GM23338 (cell line): ENCODE results near the gene CACNB4. TPM values are rescaled to one million over a fixed set of nuclear protein-coding genes. Genes with fewer than 3 reads are reported as not detected.

Experiments used
- ATAC-seq: fragments of 200-7000 bp; cut with Tn5 transposase; 3 replicates; pipeline ENCODE4 v1.9.1; 2020
- DNase-seq: peaks from one replicate; pipeline ENCODE4 v3.0.0-alpha.2; 2015; ENCODE audit warnings: low spot score
- H2AFZ ChIP-seq: fragments of 200-600 bp; sonication (generic); 2 replicates; pipeline ENCODE4 v1.8.0; 2016; ENCODE audit warnings: antibody characterized with exemption, mild to moderate bottlenecking, moderate library complexity
- H3F3A ChIP-seq: fragments of 200-600 bp; sonication (generic); replicated peaks from 2 replicates; pipeline ENCODE4 v1.8.0; 2017; ENCODE audit warnings: antibody characterized with exemption, mixed run types, low read depth
- H3K27ac ChIP-seq: fragments of 200-600 bp; sonication (generic); 2 replicates; pipeline ENCODE4 v1.6.1; 2016; ENCODE audit warnings: low read depth
- H3K27me3 ChIP-seq: fragments of 200-600 bp; sonication (generic); 2 replicates; pipeline ENCODE4 v1.8.0; 2016; ENCODE audit warnings: mild to moderate bottlenecking, mixed run types, moderate library complexity; ENCODE audit not compliant: insufficient read depth
- H3K36me3 ChIP-seq: fragments of 200-600 bp; sonication (generic); 2 replicates; pipeline ENCODE4 v1.8.0; 2016; ENCODE audit warnings: mild to moderate bottlenecking; ENCODE audit not compliant: insufficient read depth
- H3K4me1 ChIP-seq: fragments of 200-600 bp; sonication (generic); 2 replicates; pipeline ENCODE4 v1.8.0; 2016; ENCODE audit warnings: mild to moderate bottlenecking, moderate library complexity; ENCODE audit not compliant: insufficient read depth
- H3K4me2 ChIP-seq: fragments of 200-600 bp; sonication (generic); 2 replicates; pipeline ENCODE4 v1.7.1; 2017; ENCODE audit warnings: mixed run types
- H3K4me3 ChIP-seq: fragments of 200-600 bp; sonication (generic); 2 replicates; pipeline ENCODE4 v1.6.1; 2016; ENCODE audit warnings: mixed run types
- H3K79me2 ChIP-seq: fragments of 200-600 bp; sonication (generic); replicated peaks from 2 replicates; pipeline ENCODE4 v1.8.0; 2017; ENCODE audit warnings: mild to moderate bottlenecking; ENCODE audit not compliant: insufficient read depth
- H3K9me2 ChIP-seq: fragments of 200-600 bp; sonication (generic); 2 replicates; pipeline ENCODE4 v1.8.0; 2017; ENCODE audit not compliant: insufficient read depth
- H4K20me1 ChIP-seq: fragments of 200-600 bp; sonication (generic); replicated peaks from 2 replicates; pipeline ENCODE4 v1.8.0; 2017; ENCODE audit warnings: mild to moderate bottlenecking; ENCODE audit not compliant: insufficient read depth
- H3K27ac Mint-ChIP-seq: 2 replicates; pipeline ENCODE4 v1.8.0; 2020; ENCODE audit warnings: inconsistent platforms, mild to moderate bottlenecking, moderate library complexity, mixed read lengths
- H3K27me3 Mint-ChIP-seq: 3 replicates; pipeline ENCODE4 v1.8.0; 2022; ENCODE audit warnings: low read depth, mild to moderate bottlenecking, moderate library complexity, mixed read lengths, inconsistent platforms; ENCODE audit not compliant: insufficient read depth, poor library complexity
- H3K36me3 Mint-ChIP-seq: 3 replicates; pipeline ENCODE4 v1.8.0; 2021; ENCODE audit warnings: low read depth, mild to moderate bottlenecking, inconsistent platforms, moderate library complexity, mixed read lengths
- H3K4me1 Mint-ChIP-seq: 3 replicates; pipeline ENCODE4 v1.8.0; 2020; ENCODE audit warnings: mild to moderate bottlenecking, inconsistent platforms, mixed read lengths
- H3K4me3 Mint-ChIP-seq: 3 replicates; pipeline ENCODE4 v1.8.0; 2021; ENCODE audit warnings: moderate library complexity, mild to moderate bottlenecking, inconsistent platforms, mixed read lengths
- H3K9me3 Mint-ChIP-seq: 3 replicates; pipeline ENCODE4 v1.8.0; 2020; ENCODE audit warnings: moderate library complexity, mild to moderate bottlenecking, inconsistent platforms, mixed read lengths
- CREB1 ChIP-seq: fragments of 250-450 bp; sonication (Bioruptor Pico); IDR thresholded peaks from 2 replicates; pipeline ENCODE4 v1.5.0; 2020; ENCODE audit warnings: low read depth, mild to moderate bottlenecking, moderate library complexity
- ETS1 ChIP-seq: IDR thresholded peaks from 2 replicates; pipeline ENCODE4 v1.6.1; 2016; ENCODE audit warnings: antibody characterized with exemption
- EZH2phosphoT487 ChIP-seq: fragments of 200-600 bp; sonication (generic); IDR thresholded peaks from one replicate; pipeline ENCODE4 v1.8.1; 2018; ENCODE audit warnings: antibody characterized with exemption; ENCODE audit not compliant: unreplicated experiment
- JUNB ChIP-seq: IDR thresholded peaks from one replicate; pipeline ENCODE4 v1.6.1; 2016; ENCODE audit warnings: antibody characterized with exemption; ENCODE audit not compliant: unreplicated experiment
- NANOG ChIP-seq: IDR thresholded peaks from 2 replicates; pipeline ENCODE4 v1.6.1; 2016; ENCODE audit warnings: antibody characterized with exemption, borderline replicate concordance
- polyA plus RNA-seq: library from polyadenylated mRNA; unstranded; fragments of >200 nt; fragmentation: Nextera tagmentation; extraction: Ambion mirVana; gene quantifications from 2 replicates; pipeline ENCODE4 v1.2.1, GENCODE V29; 2016
- total RNA-seq: library from RNA; depleted of rRNA; stranded (reverse); fragments of >200 nt; shearing (Covaris generic); gene quantifications from 2 replicates; pipeline ENCODE4 v1.2.3, GENCODE V29; 2014
- TF ChIP-seq, protein P1 (sequence below): IDR thresholded peaks from one replicate; pipeline ENCODE4 v1.6.1; 2018; ENCODE audit warnings: antibody characterized with exemption; ENCODE audit not compliant: unreplicated experiment
- TF ChIP-seq, protein P2 (sequence below), 2 experiments: fragments of 200-600 bp in 1 of 2; sonication (generic) in 1 of 2; conservative IDR thresholded peaks; 2 replicates each; pipeline versions ENCODE4 v1.5.1 to v1.6.1; 2016 to 2017; ENCODE audit warnings: antibody characterized with exemption in 2 of 2, low read depth in 2 of 2, mild to moderate bottlenecking in 2 of 2, moderate library complexity in 1 of 2

Gene CACNB4
- total and polyA plus RNA-seq, 2 experiments from 2014 or later = 4.0 to 9.8 TPM

GRCh38 chr2:152084076-152084475 is 14.8 kb downstream of the CACNB4 start (continued):
- TF ChIP-seq, protein P1, sequence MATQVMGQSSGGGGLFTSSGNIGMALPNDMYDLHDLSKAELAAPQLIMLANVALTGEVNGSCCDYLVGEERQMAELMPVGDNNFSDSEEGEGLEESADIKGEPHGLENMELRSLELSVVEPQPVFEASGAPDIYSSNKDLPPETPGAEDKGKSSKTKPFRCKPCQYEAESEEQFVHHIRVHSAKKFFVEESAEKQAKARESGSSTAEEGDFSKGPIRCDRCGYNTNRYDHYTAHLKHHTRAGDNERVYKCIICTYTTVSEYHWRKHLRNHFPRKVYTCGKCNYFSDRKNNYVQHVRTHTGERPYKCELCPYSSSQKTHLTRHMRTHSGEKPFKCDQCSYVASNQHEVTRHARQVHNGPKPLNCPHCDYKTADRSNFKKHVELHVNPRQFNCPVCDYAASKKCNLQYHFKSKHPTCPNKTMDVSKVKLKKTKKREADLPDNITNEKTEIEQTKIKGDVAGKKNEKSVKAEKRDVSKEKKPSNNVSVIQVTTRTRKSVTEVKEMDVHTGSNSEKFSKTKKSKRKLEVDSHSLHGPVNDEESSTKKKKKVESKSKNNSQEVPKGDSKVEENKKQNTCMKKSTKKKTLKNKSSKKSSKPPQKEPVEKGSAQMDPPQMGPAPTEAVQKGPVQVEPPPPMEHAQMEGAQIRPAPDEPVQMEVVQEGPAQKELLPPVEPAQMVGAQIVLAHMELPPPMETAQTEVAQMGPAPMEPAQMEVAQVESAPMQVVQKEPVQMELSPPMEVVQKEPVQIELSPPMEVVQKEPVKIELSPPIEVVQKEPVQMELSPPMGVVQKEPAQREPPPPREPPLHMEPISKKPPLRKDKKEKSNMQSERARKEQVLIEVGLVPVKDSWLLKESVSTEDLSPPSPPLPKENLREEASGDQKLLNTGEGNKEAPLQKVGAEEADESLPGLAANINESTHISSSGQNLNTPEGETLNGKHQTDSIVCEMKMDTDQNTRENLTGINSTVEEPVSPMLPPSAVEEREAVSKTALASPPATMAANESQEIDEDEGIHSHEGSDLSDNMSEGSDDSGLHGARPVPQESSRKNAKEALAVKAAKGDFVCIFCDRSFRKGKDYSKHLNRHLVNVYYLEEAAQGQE = no peak
- TF ChIP-seq JUNB (no peak), CREB1 (no peak), ETS1 (no peak), NANOG (no peak)
- TF ChIP-seq, protein P2, sequence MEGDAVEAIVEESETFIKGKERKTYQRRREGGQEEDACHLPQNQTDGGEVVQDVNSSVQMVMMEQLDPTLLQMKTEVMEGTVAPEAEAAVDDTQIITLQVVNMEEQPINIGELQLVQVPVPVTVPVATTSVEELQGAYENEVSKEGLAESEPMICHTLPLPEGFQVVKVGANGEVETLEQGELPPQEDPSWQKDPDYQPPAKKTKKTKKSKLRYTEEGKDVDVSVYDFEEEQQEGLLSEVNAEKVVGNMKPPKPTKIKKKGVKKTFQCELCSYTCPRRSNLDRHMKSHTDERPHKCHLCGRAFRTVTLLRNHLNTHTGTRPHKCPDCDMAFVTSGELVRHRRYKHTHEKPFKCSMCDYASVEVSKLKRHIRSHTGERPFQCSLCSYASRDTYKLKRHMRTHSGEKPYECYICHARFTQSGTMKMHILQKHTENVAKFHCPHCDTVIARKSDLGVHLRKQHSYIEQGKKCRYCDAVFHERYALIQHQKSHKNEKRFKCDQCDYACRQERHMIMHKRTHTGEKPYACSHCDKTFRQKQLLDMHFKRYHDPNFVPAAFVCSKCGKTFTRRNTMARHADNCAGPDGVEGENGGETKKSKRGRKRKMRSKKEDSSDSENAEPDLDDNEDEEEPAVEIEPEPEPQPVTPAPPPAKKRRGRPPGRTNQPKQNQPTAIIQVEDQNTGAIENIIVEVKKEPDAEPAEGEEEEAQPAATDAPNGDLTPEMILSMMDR (conservative IDR thresholded peaks at IDR 0.05; ENCODE audit: low read depth in 2 of 2) = no peak

DNA sequence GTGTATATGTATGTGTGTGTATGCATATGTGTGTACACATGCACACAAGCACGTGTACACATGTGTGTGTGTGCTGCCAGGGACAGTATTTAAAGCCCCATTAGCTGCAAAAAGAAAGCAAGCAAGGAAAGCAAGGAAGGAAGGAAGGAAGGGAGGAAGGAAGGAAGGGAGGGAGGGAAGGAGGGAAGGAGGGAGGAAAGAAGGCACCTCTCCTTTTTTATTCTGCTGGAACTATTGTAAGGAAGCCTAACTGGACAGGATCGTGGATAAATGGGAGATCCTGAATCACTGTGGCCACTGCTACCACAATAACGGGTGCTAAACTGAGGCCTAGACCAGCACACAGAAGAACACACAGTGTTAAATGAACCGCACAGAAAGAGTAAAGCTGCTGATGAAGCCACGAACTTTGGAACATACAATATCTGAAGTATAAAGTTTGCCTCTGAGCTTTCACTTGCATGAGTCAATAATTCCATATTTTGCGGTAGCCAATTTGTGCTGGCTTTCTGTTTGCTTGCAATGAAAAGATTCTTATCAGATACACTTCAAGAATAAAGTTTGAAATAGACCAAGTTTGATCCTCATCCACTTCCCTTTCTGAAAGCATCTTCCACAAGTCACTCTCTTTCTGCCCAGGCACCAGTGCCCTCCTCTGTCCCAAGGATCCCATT is 15.5 kb downstream of the CACNB4 start:
- no peak for DNase-seq
- H3K27ac Mint-ChIP-seq = no peak overlapping the region
- no peaks in the 10 kb centered on the region for H3K27me3 Mint-ChIP-seq
- Histone ChIP-seq H3F3A (no peaks in the 10 kb centered on the region), H3K27me3 (no peaks in the 10 kb centered on the region), H4K20me1 (no peaks in the 10 kb centered on the region; the same call in 1 of the 2 replicates), H3K79me2 (no peaks in the 10 kb centered on the region), H3K36me3 (no peaks in the 10 kb centered on the region), H3K4me2 (no peak overlapping the region), H2AFZ (no peak overlapping the region), H3K27ac (no peak overlapping the region), H3K4me1 (no peaks in the 10 kb centered on the region), H3K9me2 (no peaks in the 10 kb centered on the region), H3K4me3 (no peak overlapping the region)
- H3K36me3 Mint-ChIP-seq = no peaks in the 10 kb centered on the region
- no peak for TF ChIP-seq EZH2phosphoT487
- no peak for ATAC-seq
- H3K9me3 Mint-ChIP-seq = no peaks in the 10 kb centered on the region
- no peak overlapping the region for H3K4me3 Mint-ChIP-seq
- H3K4me1 Mint-ChIP-seq = no peaks in the 10 kb centered on the region
